Smooth muscle cell (in vitro differentiated cells): Measurements from ENCODE around the gene LURAP1L. TPM values are rescaled to one million over a fixed set of nuclear protein-coding genes. Genes with fewer than 3 reads are reported as not detected.
"Not testable (repeated sequence)": the region's sequence is repeated elsewhere in the genome, so short reads cannot be mapped to it uniquely, and the experiment has no call there.

Experiments used
- DNase-seq: peaks from one replicate; lab custom pipeline; 2025; ENCODE audit not compliant: unreplicated experiment; lab: John Stamatoyannopoulos, UW
- H2AFZ ChIP-seq: fragments of 200-600 bp; sonication (generic); 2 replicates; pipeline ENCODE4 v1.6.0; 2016; ENCODE audit warnings: antibody characterized with exemption, low read depth, mild to moderate bottlenecking
- H3F3A ChIP-seq: fragments of 200-600 bp; sonication (generic); 2 replicates; pipeline ENCODE4 v1.6.0; 2017; ENCODE audit warnings: antibody characterized with exemption, low read depth
- H3K27ac ChIP-seq: fragments of 200-600 bp; sonication (generic); 2 replicates; pipeline ENCODE4 v1.5.1; 2016; ENCODE audit warnings: low read depth, mild to moderate bottlenecking
- H3K27me3 ChIP-seq: fragments of 200-600 bp; sonication (generic); 2 replicates; pipeline ENCODE4 v1.6.1; 2016; ENCODE audit warnings: low read depth, mild to moderate bottlenecking
- H3K36me3 ChIP-seq: fragments of 200-600 bp; sonication (generic); 2 replicates; pipeline ENCODE4 v1.5.1; 2016; ENCODE audit warnings: low read depth
- H3K4me1 ChIP-seq: fragments of 200-600 bp; sonication (generic); 2 replicates; pipeline ENCODE4 v1.5.1; 2016; ENCODE audit warnings: low read depth
- H3K4me2 ChIP-seq: fragments of 200-600 bp; sonication (generic); 2 replicates; pipeline ENCODE4 v1.6.0; 2016; ENCODE audit warnings: mild to moderate bottlenecking
- H3K4me3 ChIP-seq: fragments of 200-600 bp; sonication (generic); 2 replicates; pipeline ENCODE4 v1.5.1; 2016; ENCODE audit warnings: mild to moderate bottlenecking
- H3K79me2 ChIP-seq: fragments of 200-600 bp; sonication (generic); 2 replicates; pipeline ENCODE4 v1.6.0; 2016; ENCODE audit warnings: low read depth, mild to moderate bottlenecking
- H3K9ac ChIP-seq: fragments of 200-600 bp; sonication (generic); 2 replicates; pipeline ENCODE4 v1.6.0; 2016; ENCODE audit warnings: low read depth
- H3K9me3 ChIP-seq: fragments of 200-600 bp; sonication (generic); replicated peaks from 2 replicates; pipeline ENCODE4 v1.5.1; 2016; ENCODE audit warnings: low read depth
- H4K20me1 ChIP-seq: fragments of 200-600 bp; sonication (generic); 2 replicates; pipeline ENCODE4 v1.6.0; 2016; ENCODE audit warnings: low read depth
- WGBS: methylation state at CpG from one replicate; pipeline ENCODE4 v1.1.7; 2016; ENCODE audit warnings: low lambda C conversion rate; 5-methylcytosine and 5-hydroxymethylcytosine counted together
- polyA plus RNA-seq: library from polyadenylated mRNA; unstranded; fragments of >200 nt; fragmentation: Nextera tagmentation; extraction: Ambion mirVana; gene quantifications from 2 replicates; pipeline ENCODE4 v1.2.1, GENCODE V29; 2016
- small RNA-seq: library from RNA; depleted of rRNA; stranded (forward); fragments of <200 nt; gene quantifications from one replicate; pipeline ENCODE3, GENCODE V24; 2014
- total RNA-seq: library from RNA; depleted of rRNA; stranded (reverse); fragments of >200 nt; gene quantifications from 2 replicates; pipeline ENCODE4 v1.2.3, GENCODE V29; 2014
- TF ChIP-seq, protein P1 (sequence below): fragments of 200-600 bp; sonication (generic); IDR thresholded peaks from 2 replicates; pipeline ENCODE4 v1.5.1; 2017; ENCODE audit warnings: borderline replicate concordance, mild to moderate bottlenecking, antibody characterized with exemption; ENCODE audit not compliant: insufficient read depth, poor library complexity, severe bottlenecking

Gene LURAP1L
- total and polyA plus RNA-seq, 2 experiments from 2014 or later, result 22.8 to 27.6 TPM

DNA sequence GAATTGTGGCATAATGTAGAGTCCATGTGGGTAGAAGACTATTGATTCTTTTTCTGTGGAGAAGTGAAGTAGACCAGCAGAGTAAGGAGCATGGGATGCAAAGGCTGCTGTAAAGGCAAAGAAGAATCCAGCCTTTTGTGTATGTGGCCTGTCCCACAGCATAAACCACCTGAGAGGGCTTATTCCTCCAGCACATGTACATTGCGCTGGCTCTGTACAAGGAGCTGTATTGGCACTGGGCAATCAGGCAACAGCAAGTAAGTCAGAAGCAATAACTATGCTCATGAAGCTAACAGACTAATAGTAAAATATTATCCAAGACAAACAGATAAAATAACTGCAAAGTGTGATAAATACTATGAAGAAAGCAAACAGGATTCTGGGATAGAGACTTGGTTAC lies 86.2 kb downstream of the LURAP1L start:
- Histone ChIP-seq H2AFZ (no peak overlapping the region), H3K4me2 (no peak overlapping the region), H3K27ac (no peak overlapping the region), H3K36me3 (no peaks in the 10 kb centered on the region), H3F3A (no peaks in the 10 kb centered on the region), H4K20me1 (no peaks in the 10 kb centered on the region), H3K9me3 (no peaks in the 10 kb centered on the region), H3K27me3 (no peaks in the 10 kb centered on the region), H3K79me2 (no peaks in the 10 kb centered on the region), H3K4me1 (peaks cover 9% of the 10 kb centered on the region), H3K9ac (no peak overlapping the region), H3K4me3 (no peak overlapping the region)
- WGBS, result 96% methylated on average over 1 of the region's 1 CpG
- DNase-seq, result no peak
- TF ChIP-seq, protein P1, sequence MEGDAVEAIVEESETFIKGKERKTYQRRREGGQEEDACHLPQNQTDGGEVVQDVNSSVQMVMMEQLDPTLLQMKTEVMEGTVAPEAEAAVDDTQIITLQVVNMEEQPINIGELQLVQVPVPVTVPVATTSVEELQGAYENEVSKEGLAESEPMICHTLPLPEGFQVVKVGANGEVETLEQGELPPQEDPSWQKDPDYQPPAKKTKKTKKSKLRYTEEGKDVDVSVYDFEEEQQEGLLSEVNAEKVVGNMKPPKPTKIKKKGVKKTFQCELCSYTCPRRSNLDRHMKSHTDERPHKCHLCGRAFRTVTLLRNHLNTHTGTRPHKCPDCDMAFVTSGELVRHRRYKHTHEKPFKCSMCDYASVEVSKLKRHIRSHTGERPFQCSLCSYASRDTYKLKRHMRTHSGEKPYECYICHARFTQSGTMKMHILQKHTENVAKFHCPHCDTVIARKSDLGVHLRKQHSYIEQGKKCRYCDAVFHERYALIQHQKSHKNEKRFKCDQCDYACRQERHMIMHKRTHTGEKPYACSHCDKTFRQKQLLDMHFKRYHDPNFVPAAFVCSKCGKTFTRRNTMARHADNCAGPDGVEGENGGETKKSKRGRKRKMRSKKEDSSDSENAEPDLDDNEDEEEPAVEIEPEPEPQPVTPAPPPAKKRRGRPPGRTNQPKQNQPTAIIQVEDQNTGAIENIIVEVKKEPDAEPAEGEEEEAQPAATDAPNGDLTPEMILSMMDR, result no peak

DNA sequence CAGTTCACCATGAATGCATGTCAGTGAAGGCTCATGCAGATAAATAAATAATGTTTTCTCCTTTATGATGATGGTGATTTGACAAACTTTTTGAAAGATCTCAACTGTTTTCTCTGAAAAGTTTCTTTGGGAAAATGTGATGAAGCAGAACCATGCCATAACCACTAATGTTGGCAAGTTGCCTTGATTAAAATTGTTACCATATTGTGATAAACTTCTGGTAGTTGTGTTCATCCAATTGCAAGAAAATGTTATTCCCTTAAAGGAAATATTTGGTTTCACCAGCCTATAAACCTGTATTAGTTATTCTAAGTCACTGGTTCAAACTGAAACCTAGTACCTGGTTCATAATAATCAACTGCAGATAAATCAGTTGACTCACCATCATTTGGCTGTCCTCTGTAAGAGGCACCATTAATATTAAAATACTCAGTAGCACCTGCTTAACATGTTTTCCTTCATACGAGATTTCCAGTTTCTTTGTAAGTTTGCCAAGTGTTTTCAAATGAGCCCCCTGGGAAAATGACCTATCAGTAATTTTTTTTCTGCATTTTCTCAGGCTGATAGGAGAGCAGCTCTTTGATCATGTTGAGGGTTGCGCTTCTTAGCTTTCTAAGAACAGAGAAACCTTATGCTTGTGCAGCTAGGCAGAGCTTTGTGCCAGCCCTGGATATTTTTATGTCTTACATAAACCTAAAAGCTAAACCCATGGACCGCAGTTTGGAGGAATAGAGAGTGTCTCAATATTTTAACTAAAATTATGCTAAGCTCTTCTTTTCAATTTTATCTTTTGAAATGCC lies 88.0 kb downstream of the LURAP1L start:
- DNase-seq, result no peak
- H3K79me2 ChIP-seq, result no peaks in the 10 kb centered on the region
- no peak overlapping the region for H3K4me3 ChIP-seq
- H3K9ac ChIP-seq, result no peak overlapping the region
- no peaks in the 10 kb centered on the region for H3K9me3 ChIP-seq
- no peaks in the 10 kb centered on the region for H3F3A ChIP-seq
- H3K27me3 ChIP-seq, result no peaks in the 10 kb centered on the region
- H3K36me3 ChIP-seq, result no peaks in the 10 kb centered on the region
- peak overlapping the region; percentile 30 for H3K4me2 ChIP-seq
- no peak overlapping the region for H2AFZ ChIP-seq
- H3K4me1 ChIP-seq, result peaks cover 9% of the 10 kb centered on the region
- TF ChIP-seq, protein P1, result no peak
- peak overlapping the region; percentile 39 for H3K27ac ChIP-seq
- 69% methylated on average over 3 of the region's 3 CpGs for WGBS
- H4K20me1 ChIP-seq, result no peaks in the 10 kb centered on the region

DNA sequence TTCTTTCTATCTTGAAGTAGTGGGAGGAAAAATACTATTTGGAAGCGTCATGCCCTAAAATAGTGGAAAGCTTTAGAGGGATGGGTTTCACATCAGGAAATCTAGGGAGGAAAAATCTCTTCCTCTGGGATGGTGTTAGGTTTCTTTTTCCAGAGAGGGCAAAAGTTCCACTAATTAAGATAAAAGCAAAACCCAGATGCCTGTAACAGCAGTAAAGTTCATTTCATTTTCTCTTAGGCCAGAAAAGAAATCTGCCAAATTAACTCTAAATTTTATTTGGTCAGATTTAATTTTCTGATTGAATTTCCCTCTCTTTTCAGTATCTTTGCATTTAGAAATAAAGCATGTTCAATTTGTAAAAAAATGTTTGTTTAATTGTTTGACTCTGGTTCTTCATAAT lies 88.8 kb downstream of the LURAP1L start:
- no peaks in the 10 kb centered on the region for H3K27me3 ChIP-seq
- H3K4me2 ChIP-seq, result peak overlapping the region; percentile 30
- H3K79me2 ChIP-seq, result no peaks in the 10 kb centered on the region
- H3K9me3 ChIP-seq, result no peaks in the 10 kb centered on the region
- peak overlapping the region; percentile 39 for H3K27ac ChIP-seq
- H2AFZ ChIP-seq, result no peak overlapping the region
- no peaks in the 10 kb centered on the region for H4K20me1 ChIP-seq
- no peaks in the 10 kb centered on the region for H3F3A ChIP-seq
- no peak overlapping the region for H3K9ac ChIP-seq
- no peaks in the 10 kb centered on the region for H3K36me3 ChIP-seq
- DNase-seq, result no peak
- TF ChIP-seq, protein P1, result no peak
- peaks cover 9% of the 10 kb centered on the region for H3K4me1 ChIP-seq
- H3K4me3 ChIP-seq, result no peak overlapping the region
- WGBS, result 39% methylated on average over 1 of the region's 1 CpG

DNA sequence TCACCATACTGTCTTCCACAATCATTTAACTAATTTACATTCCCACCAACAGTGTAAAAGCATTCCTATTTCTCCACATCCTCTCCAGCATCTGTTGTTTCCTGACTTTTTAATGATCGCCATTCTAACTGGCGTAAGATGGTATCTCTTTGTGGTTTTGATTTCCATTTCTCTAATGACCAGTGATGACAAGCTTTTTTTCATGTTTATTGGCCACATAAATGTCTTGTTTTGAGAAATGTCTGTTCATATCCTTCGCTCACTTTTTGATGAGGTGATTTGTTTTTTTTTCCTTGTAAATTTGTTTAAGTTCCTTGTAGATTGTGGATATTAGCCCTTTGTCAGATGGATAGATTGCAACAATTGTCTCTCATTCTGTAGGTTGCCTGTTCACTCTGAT lies 90.6 kb downstream of the LURAP1L start:
- not testable (repeated sequence) for H3K9ac ChIP-seq, H3K4me3 ChIP-seq, H2AFZ ChIP-seq, H3K27ac ChIP-seq, DNase-seq, H3K4me1 ChIP-seq, H3F3A ChIP-seq, H3K4me2 ChIP-seq, H3K36me3 ChIP-seq, H3K27me3 ChIP-seq, H3K79me2 ChIP-seq, H4K20me1 ChIP-seq, H3K9me3 ChIP-seq
- 96% methylated on average over 3 of the region's 3 CpGs for WGBS

Small RNA genes lying within 50 kb of the gene (small RNA-seq; reads per million reads assigned to genes)
- gene RN7SL849P, result not detected

Other genes starting within 250 kb of the LURAP1L start
- gene TYRP1, start 81.6 kb upstream of the LURAP1L start, total RNA-seq, result 0.76 and 1.6 TPM in 2 replicates
- gene TYRP1, start 81.6 kb upstream of the LURAP1L start, polyA plus RNA-seq, result 0.41 TPM in 1 of 2 replicates, not detected in the other